OCI-M2 (cell line): ENCODE results near the gene PKNOX2.

Experiments used
- DNase-seq: peaks from one replicate; lab custom pipeline; 2025; ENCODE audit not compliant: unreplicated experiment; lab: John Stamatoyannopoulos, UW

The PKNOX2 gene

GRCh38 chr11:125154378-125155099 lies 10.0 kb upstream of the PKNOX2 start:
- DNase-seq: no peak

DNA sequence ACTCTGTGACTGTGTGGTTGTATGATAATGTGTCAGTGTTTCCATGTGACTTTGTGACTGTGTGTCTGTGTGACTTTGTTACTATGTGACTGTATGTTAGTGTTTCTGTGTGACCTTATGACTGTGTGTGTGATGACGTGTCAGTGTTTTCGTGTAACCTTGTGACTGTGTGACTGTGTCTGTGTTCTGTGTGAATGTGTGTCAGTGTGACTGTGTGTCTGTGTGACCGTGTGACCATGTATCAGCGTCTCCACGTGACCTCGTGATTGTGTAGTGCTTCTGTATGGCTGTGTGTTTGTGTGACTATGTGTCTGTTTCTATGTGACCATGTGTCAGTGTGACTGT lies 9.5 kb upstream of the PKNOX2 start:
- no peak for DNase-seq

DNA sequence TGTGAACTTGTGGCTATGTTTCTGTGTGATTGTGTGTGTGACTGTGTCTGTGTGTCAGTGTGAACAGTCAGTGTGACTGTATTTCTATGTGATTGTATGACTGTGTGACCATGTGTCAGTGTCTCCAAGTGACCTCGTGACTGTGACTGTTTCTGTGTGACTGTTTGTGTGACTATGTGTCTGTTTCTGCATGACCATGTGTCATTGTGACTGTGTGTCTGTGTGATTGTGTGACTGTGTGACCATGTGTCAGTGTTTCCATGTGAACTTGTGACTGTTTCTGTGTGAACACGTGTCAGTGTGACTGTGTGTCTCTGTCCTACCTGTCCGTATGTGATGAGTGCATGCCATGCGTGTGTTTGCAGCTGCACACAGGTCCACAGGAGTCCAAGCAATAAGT lies 8.8 kb upstream of the PKNOX2 start:
- DNase-seq: no peak

DNA sequence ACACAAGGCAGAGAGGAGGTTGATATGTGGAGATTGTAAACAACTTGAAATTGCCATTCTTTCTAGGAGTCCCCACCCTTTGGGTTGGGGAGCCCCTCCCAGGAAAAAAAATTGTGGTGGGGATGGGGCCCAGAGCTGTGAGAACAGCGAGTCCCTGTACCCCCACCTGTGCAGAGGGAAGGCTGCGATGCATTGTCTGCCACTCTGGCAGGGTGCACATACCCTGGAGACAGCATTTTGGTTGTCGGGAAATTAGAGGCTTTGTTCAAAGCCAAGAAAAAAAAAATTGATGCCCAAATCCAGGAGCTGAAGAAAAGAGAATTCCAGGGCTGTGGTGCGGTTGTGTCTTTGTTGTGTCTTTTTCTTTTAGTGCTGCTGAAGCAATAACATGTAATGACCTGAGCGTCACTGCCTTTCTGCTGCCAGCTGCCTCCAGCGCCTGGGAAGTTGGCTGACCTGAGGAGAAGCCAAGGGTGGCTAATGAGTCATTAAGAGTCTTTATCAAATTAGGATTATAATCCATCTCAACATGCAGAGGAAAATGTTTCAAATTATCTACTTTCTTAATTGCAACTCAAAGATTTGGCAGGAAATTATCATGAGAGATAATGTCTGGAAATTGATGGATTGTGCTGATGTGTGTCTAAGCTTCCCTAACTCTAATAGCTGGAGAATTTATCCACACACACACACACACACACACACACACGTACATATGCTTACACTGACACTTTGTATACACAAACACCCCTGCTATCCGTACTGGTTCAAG lies 8.0 kb upstream of the PKNOX2 start:
- DNase-seq: no peak

GRCh38 chr11:125157118-125157733 lies 7.3 kb upstream of the PKNOX2 start:
- DNase-seq: no peak

GRCh38 chr11:125157953-125158680 lies 6.4 kb upstream of the PKNOX2 start:
- no peak for DNase-seq

DNA sequence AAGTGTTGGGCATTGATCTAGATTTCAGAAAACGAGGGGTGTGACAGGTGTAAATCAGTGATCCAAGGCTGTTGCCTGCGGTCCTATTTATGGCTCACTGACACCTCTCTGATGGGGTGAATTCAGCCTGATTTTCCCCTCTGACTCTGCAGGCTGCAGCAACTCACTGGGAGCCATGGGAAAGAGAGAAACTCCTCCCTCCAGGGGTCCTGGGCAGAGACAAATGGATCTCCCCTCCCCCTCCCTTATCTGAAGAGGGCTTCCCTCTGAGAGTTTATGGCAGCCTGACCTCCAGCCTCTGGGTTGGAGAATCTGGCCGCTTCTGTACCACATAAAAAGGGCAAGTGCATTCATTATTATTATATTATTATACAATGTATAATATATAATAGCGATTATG lies 1.8 kb upstream of the PKNOX2 start:
- no peak for DNase-seq

GRCh38 chr11:125163431-125164063 lies 1.0 kb upstream of the PKNOX2 start:
- DNase-seq: no peak

GRCh38 chr11:125164091-125164421 lies 495 bp upstream of the PKNOX2 start:
- no peak for DNase-seq

DNA sequence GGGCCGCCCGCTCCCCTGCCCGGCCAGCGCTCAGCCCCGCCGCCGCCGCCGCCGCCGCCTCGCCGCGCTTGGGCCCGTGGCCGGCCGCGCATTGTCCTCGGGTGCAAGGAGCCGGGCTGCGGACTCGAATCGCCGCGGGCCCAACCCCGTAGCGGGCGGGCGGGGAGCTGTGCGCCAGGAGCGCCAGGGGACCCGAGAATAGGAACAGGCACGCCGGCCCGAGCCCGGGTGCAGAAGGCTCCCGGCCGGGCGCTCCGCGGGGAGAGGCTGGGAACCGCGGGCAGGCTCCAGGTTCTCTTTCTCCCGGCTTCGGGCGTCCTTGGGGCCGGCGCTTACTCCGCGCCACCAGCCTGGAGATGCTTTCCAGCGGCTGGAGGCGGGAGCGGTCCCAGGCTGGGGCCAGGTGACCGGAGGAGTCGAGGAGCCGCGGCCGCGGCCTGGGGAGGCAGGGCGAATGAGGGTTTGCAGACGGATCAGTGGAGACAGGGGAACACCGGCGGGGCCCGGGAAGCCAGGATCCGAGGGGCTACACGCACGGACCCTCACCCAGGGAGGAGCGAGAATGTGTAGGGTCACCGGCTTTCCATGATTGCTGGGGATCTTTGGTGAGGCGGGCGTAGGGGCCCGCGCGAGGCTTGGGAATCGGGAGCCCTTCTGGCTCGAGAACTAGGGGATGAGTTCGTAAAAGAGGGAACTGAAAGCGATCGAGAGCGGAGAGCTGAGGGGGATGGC lies 726 bp downstream of the PKNOX2 start:
- no peak for DNase-seq

DNA sequence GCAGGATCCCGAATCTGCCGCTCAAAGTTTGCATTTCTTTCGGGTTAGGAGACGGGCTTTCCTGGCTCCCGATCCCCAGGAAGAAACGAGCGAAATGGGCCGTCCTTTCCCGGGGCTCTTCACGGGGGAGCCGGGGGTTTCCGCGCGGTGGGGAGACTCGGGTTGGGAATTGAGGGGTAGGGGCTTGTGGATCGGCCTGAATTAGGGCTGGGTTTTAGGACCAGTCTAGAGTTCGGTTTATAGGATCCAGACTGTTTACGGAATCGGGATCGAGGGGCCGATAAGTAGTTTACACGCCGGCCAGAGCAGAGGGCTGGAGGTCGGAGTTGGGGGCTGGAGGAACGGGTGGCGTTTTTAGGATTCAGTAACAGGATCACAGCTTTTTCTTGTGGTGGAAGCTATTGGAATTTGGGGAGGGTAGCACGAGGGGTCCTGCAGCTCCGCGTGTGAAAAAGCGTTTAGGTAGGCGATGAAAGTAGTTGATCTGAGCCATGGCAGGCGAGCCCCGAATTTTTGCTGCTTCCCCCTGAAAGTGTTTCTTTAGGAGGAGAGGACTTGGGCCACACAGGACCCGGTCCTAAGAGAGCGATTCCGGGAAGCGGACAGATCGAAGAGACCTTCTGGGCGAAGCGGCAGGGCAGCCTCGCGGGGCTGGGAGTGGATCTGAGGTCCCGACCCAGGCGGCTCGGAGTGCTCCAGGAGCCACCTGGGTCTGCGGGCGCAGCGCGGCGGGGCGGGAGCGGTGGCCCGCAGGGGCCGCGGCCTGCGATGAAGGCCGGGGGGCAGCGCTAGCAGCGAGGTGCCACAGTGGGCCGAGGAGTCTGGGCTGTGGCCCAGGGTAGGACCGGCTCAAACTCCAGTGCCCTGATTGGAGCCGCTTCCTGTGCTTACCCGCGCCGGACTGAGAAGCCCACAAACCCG lies 1.6 kb downstream of the PKNOX2 start:
- no peak for DNase-seq

GRCh38 chr11:125166764-125167291 lies 2.3 kb downstream of the PKNOX2 start:
- DNase-seq: no peak

DNA sequence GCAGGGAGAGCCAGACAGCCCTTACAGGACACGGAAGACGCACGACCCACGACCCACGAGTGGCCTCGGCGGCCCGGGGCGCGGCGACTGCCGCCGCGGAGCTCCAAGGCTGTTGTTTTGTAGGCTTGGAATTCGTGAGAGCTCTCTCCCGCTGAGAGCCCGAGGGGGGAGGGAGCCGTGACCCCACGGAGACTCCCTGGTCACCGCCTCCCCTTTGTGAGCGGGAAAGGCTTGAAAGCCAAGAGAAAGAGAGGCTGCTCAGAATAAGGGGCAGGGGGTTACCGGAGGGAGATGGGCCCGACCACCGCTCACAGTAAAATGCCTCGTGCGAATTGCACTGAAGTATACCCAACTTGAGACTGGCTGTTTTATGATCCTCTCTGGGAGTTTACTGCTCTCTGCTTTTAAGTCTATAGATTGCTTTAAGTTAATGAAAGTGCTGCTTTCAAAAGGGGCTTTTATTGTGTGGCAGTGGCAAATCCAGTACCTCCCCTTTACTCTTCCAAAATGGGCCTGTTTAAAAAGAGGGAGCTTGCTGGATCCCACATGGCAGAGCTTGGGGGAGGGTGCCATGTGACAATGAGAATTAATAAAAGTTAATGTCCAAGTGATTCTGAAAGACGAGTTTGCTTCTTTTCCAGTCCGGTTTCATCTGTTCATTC lies 2.9 kb downstream of the PKNOX2 start:
- no peak for DNase-seq

- DNase-seq: no peak
Measured at GRCh38 chr11:125167954-125168835, 3.6 kb downstream of the PKNOX2 start.

- no peak for DNase-seq
Measured at GRCh38 chr11:125168918-125169456, 4.4 kb downstream of the PKNOX2 start.

GRCh38 chr11:125170001-125170509 lies 5.5 kb downstream of the PKNOX2 start:
- DNase-seq: no peak

DNA sequence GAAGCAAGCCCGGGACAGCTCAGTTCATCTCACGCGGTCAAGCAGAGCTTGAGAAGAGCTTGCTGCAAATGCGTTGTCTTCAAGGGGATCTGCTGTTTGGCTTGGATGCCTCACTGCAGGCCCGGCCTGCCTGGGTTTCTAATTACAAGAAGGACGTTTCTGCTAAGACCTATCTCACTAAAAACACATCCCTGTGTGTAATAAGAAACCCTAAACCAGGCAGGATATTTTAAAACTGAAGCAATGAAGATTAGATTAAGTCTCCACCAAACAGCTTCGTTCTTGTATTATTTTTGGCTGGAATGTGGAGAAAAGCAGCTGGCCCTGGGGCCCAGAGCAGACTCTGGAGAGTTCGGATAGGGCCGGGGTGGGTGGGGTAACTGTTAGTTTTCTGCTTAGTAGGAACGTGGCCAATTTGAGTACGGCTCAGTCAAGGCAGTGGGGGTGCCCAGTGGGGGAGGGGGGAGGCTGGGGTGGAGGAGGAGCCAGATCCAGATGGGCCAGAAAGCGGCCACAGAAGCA lies 6.0 kb downstream of the PKNOX2 start:
- DNase-seq: no peak
